Ovary (tissue), 9 donors: ENCODE measurements around the gene PHACTR1. TPM values are rescaled to one million over a fixed set of nuclear protein-coding genes. Genes with fewer than 3 reads are reported as not detected.

Experiments
- DNase-seq, 5 donors: peaks; one replicate each; pipeline ENCODE4 v3.0.0-alpha.2; 2019 to 2020
- H3K27ac ChIP-seq, 2 donors: fragments of 200-600 bp; one replicate each; pipeline versions ENCODE4 v1.5.1 to v1.8.0; 2019 to 2022
- H3K27me3 ChIP-seq: fragments of 200-600 bp; one replicate; pipeline ENCODE4 v1.8.0; 2022
- H3K36me3 ChIP-seq: fragments of 200-600 bp; sonication (generic); one replicate; pipeline ENCODE4 v1.5.1; 2019
- H3K4me1 ChIP-seq: one replicate; pipeline ENCODE4 v1.8.1; 2013; ENCODE audit warnings: mild to moderate bottlenecking, moderate library complexity; ENCODE audit not compliant: insufficient read depth
- H3K4me3 ChIP-seq: fragments of 200-600 bp; sonication (generic); one replicate; pipeline ENCODE4 v1.5.1; 2017
- H3K9me3 ChIP-seq, 2 donors: fragments of 200-600 bp in 1 of 2; sonication (generic) in 1 of 2; one replicate each; pipeline versions ENCODE4 v1.5.1 to v1.8.1; 2013 to 2019; ENCODE audit warnings: mild to moderate bottlenecking in 1 of 2, moderate library complexity in 1 of 2
- EP300 ChIP-seq: sonication (generic); formaldehyde crosslinking; IDR thresholded peaks from one replicate; pipeline ENCODE4 v1.6.1; 2017; ENCODE audit warnings: antibody characterized with exemption
- POLR2A ChIP-seq: fragments of 450-650 bp; IDR thresholded peaks from one replicate; pipeline ENCODE4 v1.6.1; 2017; ENCODE audit warnings: antibody characterized with exemption, mild to moderate bottlenecking, moderate library complexity
- WGBS, 3 donors: extraction: QIAGEN DNeasy Blood & Tissue Kit in 1 of 3; methylation state at CpG; one replicate each; pipeline versions ENCODE4 v1.1.5 to v1.1.7; 2013 to 2017; 5-methylcytosine and 5-hydroxymethylcytosine counted together
- intact Hi-C, 4 donors: fragments of 100-400 bp; cut with DNase I; formaldehyde crosslinking; loops; one replicate each; pipeline versions ENCODE4 v1.11.0 to v1.15.1; 2022 to 2023
- polyA plus RNA-seq, 2 donors: library from polyadenylated mRNA; stranded (reverse); fragments of 200-250 nt in 1 of 2; fragments of 350-450 nt in 1 of 2; fragmentation: Illumina TruSeq in 1 of 2; extraction: RNeasy Lipid Tissue Mini Kit (QIAGEN cat#74804) in 1 of 2; gene quantifications; one replicate each; pipeline ENCODE4 v1.2.3, GENCODE V29; 2013 to 2014
- total RNA-seq, 7 donors: library from RNA; depleted of rRNA in 2 of 7; stranded (reverse); fragments of >200 nt in 2 of 7; fragmentation: NEBNext Ultra II Directional in 3 of 7; extraction: Animal tissue kit (Norgen Biotek cat#: 25700) in 3 of 7; gene quantifications; one replicate each; pipeline versions ENCODE4 v1.1.0 to v1.2.4, GENCODE V29; 2016 to 2023
- TF ChIP-seq, protein P1 (sequence below), 3 donors: fragments of 450-650 bp in 2 of 3; fragments of 200-600 bp in 1 of 3; IDR thresholded peaks; one replicate each; pipeline versions ENCODE4 v1.5.1 to v1.8.0; 2016 to 2022; ENCODE audit warnings: antibody characterized with exemption in 3 of 3, mild to moderate bottlenecking in 1 of 3
- donor health status: DM: no; HTN: no; CAD: no; lungs with moderate emphysema.
- donor health status: DM: no; HTN: no; CAD: no.
- donor health status: Bipolar disorder and iron deficiency.
- donor health status: DM: yes; HTN: yes; CAD: no.
- donor health status: DM: no; HTN: no; CAD: no.
- donor health status: DM: yes; HTN: yes; CAD: no.

The PHACTR1 gene
- total and polyA plus RNA-seq, 9 donors: 0.48 to 10.9 (median 3.7) TPM

DNA sequence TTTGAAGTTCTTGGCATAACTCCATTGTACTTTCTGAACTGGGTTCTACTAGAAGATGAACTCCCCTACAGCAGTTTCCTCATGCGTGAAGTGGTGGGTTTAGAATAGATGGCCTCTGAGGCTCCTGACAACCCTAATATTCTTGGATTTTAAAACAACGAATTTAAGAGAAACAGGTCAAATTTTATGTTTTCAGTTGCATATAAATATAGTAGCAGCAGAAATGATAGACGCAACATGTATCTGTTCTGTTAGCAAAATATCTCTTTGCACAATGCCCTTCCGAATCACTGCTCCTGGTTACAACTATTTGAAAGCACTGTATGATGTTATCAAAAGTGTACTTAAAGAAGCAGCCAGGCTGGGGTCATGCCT, 364.6 kb downstream of the PHACTR1 start:
- Histone ChIP-seq H3K4me1 (no peaks in the 10 kb centered on the region), H3K36me3 (no peaks in the 10 kb centered on the region), H3K27ac (no peak overlapping the region), H3K27me3 (no peaks in the 10 kb centered on the region), H3K4me3 (no peak overlapping the region), H3K9me3 (no peaks in the 10 kb centered on the region)
- intact Hi-C loops: no loop called here
- no peak for TF ChIP-seq POLR2A
- TF ChIP-seq, protein P1, sequence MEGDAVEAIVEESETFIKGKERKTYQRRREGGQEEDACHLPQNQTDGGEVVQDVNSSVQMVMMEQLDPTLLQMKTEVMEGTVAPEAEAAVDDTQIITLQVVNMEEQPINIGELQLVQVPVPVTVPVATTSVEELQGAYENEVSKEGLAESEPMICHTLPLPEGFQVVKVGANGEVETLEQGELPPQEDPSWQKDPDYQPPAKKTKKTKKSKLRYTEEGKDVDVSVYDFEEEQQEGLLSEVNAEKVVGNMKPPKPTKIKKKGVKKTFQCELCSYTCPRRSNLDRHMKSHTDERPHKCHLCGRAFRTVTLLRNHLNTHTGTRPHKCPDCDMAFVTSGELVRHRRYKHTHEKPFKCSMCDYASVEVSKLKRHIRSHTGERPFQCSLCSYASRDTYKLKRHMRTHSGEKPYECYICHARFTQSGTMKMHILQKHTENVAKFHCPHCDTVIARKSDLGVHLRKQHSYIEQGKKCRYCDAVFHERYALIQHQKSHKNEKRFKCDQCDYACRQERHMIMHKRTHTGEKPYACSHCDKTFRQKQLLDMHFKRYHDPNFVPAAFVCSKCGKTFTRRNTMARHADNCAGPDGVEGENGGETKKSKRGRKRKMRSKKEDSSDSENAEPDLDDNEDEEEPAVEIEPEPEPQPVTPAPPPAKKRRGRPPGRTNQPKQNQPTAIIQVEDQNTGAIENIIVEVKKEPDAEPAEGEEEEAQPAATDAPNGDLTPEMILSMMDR (IDR thresholded peaks at IDR 0.05): no peak
- no peak for TF ChIP-seq EP300
- 56 to 66% (median 64%) methylated on average over 4 of the region's 4 CpGs for WGBS, 3 donors
- no peak for DNase-seq

DNA sequence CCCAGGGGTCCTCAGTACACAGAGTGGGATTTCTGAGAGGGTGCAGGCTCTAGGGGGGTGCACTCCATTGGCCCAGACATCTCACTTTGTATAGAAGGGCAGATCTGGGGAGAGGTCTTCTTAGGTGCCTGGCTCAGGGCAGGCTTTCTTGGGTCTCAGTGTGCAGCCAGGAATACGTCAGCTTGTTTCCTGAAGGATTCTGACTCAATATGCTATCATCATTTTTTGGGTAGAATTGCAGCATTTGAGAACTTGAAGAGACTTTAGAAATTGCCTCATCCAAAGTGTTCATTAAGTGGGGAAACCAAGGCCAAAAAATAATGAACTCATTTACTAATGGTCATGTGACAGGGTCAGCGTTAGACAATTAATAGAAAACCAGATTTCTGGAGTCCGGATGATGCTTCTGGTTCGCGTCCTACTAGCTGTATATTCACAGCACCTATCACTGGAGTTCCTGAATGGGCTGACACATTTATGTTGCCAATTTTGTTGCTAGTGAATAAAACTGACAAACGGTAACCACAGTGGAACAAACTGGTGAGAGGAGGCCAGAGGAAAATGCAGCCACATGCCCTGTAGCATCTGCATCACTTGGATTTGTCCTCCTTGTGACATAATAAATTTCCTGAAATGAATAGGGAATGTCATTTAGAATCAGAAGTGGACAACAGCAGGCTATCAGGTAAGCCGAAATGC, 372.9 kb downstream of the PHACTR1 start:
- TF ChIP-seq EP300: no peak
- no peak for TF ChIP-seq POLR2A
- TF ChIP-seq, protein P1 (IDR thresholded peaks at IDR 0.05): no peak
- Histone ChIP-seq H3K4me1 (no peaks in the 10 kb centered on the region), H3K9me3 (no peaks in the 10 kb centered on the region), H3K27me3 (no peaks in the 10 kb centered on the region), H3K27ac (no peak overlapping the region), H3K4me3 (no peak overlapping the region), H3K36me3 (no peaks in the 10 kb centered on the region)
- WGBS, 3 donors: 77 to 89% (median 85%) methylated on average over 7 of the region's 7 CpGs
- intact Hi-C loops: no loop called here
- DNase-seq: no peak

DNA sequence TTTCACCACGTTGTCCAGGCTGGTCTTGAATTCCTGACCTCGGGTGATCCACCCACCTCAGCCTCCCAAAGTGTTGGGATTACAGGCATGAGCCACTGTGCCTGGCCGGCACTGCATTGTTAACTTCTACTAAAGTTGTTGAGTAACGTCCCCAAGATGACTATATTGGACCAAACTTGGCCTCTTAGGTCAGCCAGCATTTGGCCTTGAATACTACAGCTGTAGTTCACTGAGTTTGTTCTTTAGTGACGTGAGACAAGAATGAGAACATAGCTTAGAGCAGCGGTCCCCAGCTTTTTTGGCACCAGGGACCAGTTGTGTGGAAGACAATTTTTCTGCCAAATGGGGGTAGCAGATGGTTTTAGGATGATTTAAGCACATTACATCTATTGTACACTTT, 374.6 kb downstream of the PHACTR1 start:
- DNase-seq: no peak
- TF ChIP-seq, protein P1 (IDR thresholded peaks at IDR 0.05): no peak
- no peak for TF ChIP-seq POLR2A
- no peak for TF ChIP-seq EP300
- H3K36me3 ChIP-seq: no peaks in the 10 kb centered on the region
- intact Hi-C loops: no loop called here
- H3K27me3 ChIP-seq: no peaks in the 10 kb centered on the region
- WGBS, 3 donors: 75 to 80% (median 77%) methylated on average over 6 of the region's 6 CpGs
- no peaks in the 10 kb centered on the region for H3K4me1 ChIP-seq
- H3K9me3 ChIP-seq: no peaks in the 10 kb centered on the region
- H3K27ac ChIP-seq: no peak overlapping the region
- no peak overlapping the region for H3K4me3 ChIP-seq

DNA sequence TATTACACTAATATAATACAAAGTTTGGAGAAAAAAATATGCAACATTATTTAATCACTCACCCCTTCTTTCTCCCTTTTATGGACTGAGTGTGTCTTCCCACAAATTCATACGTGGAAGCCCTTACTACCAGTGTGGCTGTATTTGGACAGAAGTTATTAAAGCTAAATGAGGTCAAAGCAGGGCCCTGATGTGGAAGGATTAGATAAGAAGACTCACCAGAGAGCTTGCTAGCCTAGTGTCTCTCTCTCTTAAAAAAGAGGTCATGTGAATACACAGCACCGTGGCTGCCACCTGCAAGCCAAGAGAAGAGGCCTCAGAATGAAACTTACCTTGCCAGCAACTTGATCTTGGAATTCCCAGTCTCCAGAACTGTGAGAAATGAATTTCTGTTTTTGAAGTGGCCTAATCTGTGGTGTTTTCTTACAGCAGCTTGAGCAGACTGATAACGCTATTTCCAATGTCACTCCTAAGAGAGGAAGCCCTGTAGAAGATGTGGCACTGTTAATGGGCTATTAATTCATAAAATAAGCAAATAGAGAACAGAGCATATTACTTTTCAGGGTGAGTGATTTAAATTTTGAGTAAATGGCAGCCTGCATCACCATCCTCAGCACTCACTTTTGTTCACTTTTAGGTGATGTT, 378.3 kb downstream of the PHACTR1 start:
- no peak overlapping the region for H3K27ac ChIP-seq
- DNase-seq: no peak
- H3K36me3 ChIP-seq: no peaks in the 10 kb centered on the region
- no peaks in the 10 kb centered on the region for H3K9me3 ChIP-seq
- 45 to 55% (median 49%) methylated on average over 3 of the region's 3 CpGs for WGBS, 3 donors
- intact Hi-C loops: no loop called here
- H3K4me1 ChIP-seq: no peaks in the 10 kb centered on the region
- no peak overlapping the region for H3K4me3 ChIP-seq
- TF ChIP-seq, protein P1 (IDR thresholded peaks at IDR 0.05): no peak
- TF ChIP-seq EP300 (no peak), POLR2A (no peak)
- H3K27me3 ChIP-seq: no peaks in the 10 kb centered on the region
